ENCODE measurements around the gene ZNF536.
"Not testable (repeated sequence)": the region's sequence is repeated elsewhere in the genome, so short reads cannot be mapped to it uniquely, and the experiment has no call there.

The ZNF536 gene

GRCh38 chr19:30344446-30345425 lies 27.4 kb upstream of the ZNF536 start:
- no peaks in the 10 kb centered on the region for H3K4me1 ChIP-seq
- DNase-seq = no peak
- no peaks in the 10 kb centered on the region for H3K36me3 ChIP-seq
- no peak overlapping the region for H3K27ac ChIP-seq
- TF ChIP-seq CTCF (IDR thresholded peaks at IDR 0.05) = no peak
- intact Hi-C loops (cut with DNase I; ENCODE audit: low total_unique reads) = no loop called here
- no peak overlapping the region for H3K4me3 ChIP-seq
- H3K9me3 ChIP-seq = no peaks in the 10 kb centered on the region
- no peaks in the 10 kb centered on the region for H3K27me3 ChIP-seq

GRCh38 chr19:30345686-30346085 lies 26.5 kb upstream of the ZNF536 start:
- no peak for DNase-seq
- H3K27me3 ChIP-seq = no peaks in the 10 kb centered on the region
- intact Hi-C loops (cut with DNase I; ENCODE audit: low total_unique reads) = no loop called here
- TF ChIP-seq CTCF (IDR thresholded peaks at IDR 0.05) = no peak
- no peak overlapping the region for H3K27ac ChIP-seq
- no peak overlapping the region for H3K4me3 ChIP-seq
- no peaks in the 10 kb centered on the region for H3K36me3 ChIP-seq
- no peaks in the 10 kb centered on the region for H3K4me1 ChIP-seq
- H3K9me3 ChIP-seq = no peaks in the 10 kb centered on the region

- H3K27me3 ChIP-seq; H3K27ac ChIP-seq; H3K36me3 ChIP-seq; H3K4me3 ChIP-seq; DNase-seq; H3K4me1 ChIP-seq; H3K9me3 ChIP-seq; intact Hi-C loops (cut with DNase I; ENCODE audit: low total_unique reads): not testable (repeated sequence)
These were observed 25.7 kb upstream of the ZNF536 start for GRCh38 chr19:30346468-30346867.

- Histone ChIP-seq H3K9me3 (no peaks in the 10 kb centered on the region), H3K4me1 (no peaks in the 10 kb centered on the region), H3K27ac (no peak overlapping the region), H3K36me3 (no peaks in the 10 kb centered on the region), H3K27me3 (no peaks in the 10 kb centered on the region), H3K4me3 (no peak overlapping the region)
- intact Hi-C loops (cut with DNase I; ENCODE audit: low total_unique reads) = no loop called here
- DNase-seq = no peak
- TF ChIP-seq CTCF (IDR thresholded peaks at IDR 0.05) = no peak
These were observed 23.0 kb upstream of the ZNF536 start for GRCh38 chr19:30349131-30349730.

GRCh38 chr19:30350692-30351663 lies 21.2 kb upstream of the ZNF536 start:
- no peaks in the 10 kb centered on the region for H3K9me3 ChIP-seq
- H3K4me3 ChIP-seq = no peak overlapping the region
- H3K27ac ChIP-seq = no peak overlapping the region
- H3K36me3 ChIP-seq = no peaks in the 10 kb centered on the region
- H3K4me1 ChIP-seq = no peaks in the 10 kb centered on the region
- no peak for DNase-seq
- TF ChIP-seq CTCF (IDR thresholded peaks at IDR 0.05) = no peak
- no peaks in the 10 kb centered on the region for H3K27me3 ChIP-seq
- intact Hi-C loops (cut with DNase I; ENCODE audit: low total_unique reads) = no loop called here

Measured in tibial artery (tissue), 4 donors.